IPS DF 6.9 (cell line): ENCODE measurements around the gene KLHL2.
"Not testable (repeated sequence)": the region's sequence is repeated elsewhere in the genome, so short reads cannot be mapped to it uniquely, and the experiment has no call there.

Experiments
- DNase-seq: peaks from one replicate; pipeline ENCODE4 v3.0.0-alpha.2; 2013; ENCODE audit warnings: low read depth, low spot score
- H3K27ac ChIP-seq: one replicate; pipeline ENCODE4 v1.5.1; 2013; ENCODE audit warnings: low read length, control low read depth
- H3K27me3 ChIP-seq: 2 replicates; pipeline ENCODE4 v1.6.1; 2013; ENCODE audit warnings: mild to moderate bottlenecking, low read length; ENCODE audit not compliant: control insufficient read depth, insufficient read depth
- H3K36me3 ChIP-seq: 2 replicates; pipeline ENCODE4 v1.6.1; 2013; ENCODE audit warnings: low read length; ENCODE audit not compliant: control insufficient read depth, insufficient read depth
- H3K4me1 ChIP-seq: 2 replicates; pipeline ENCODE4 v1.6.1; 2013; ENCODE audit warnings: low read length; ENCODE audit not compliant: control insufficient read depth, insufficient read depth
- H3K4me3 ChIP-seq: 2 replicates; pipeline ENCODE4 v1.5.1; 2013; ENCODE audit warnings: mild to moderate bottlenecking, low read length
- H3K9me3 ChIP-seq: 2 replicates; pipeline ENCODE4 v1.6.1; 2013; ENCODE audit warnings: low read length, inconsistent platforms; ENCODE audit not compliant: control insufficient read depth, insufficient read depth
- WGBS: extraction: QIAGEN DNeasy Blood & Tissue Kit; methylation state at CpG from one replicate; pipeline ENCODE4 v1.1.7; 2013; ENCODE audit warnings: mixed read lengths, missing lambda C conversion rate; ENCODE audit not compliant: insufficient read length, insufficient coverage; 5-methylcytosine and 5-hydroxymethylcytosine counted together

The KLHL2 gene

DNA sequence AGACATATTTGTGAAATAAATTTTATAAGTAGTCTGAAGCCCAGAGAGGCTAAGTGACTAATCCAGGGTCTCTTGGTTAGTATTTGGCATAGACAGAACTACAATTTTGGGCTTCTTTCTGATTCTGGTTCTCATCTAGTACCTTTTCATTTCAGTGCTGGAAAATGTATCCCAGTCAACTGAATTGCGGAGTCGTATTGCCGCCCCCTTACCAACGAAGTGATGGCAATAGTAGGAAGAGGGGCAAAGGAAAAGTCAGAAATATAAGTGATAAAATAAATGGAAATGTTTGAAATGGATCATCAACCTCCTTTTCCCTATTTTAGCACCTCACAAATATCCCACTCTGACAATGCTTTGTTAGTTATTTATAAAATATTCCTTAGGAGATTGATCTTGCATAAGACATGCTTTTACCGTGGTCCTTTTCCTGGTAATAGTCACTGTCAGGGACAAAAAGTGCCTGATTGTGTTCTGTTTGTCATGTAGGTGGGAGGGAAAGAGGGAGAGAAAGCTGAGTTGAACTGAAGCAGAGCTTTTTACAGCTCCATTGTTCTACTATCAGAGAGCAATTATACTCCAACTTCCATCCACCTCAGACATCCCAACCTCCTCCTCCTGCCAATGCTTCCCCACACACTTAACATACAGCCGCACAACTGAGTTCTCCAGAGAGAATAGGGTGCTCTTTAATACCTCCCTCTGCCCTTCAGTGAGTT lies 6.8 kb downstream of the KLHL2 start:
- H3K36me3 ChIP-seq, DNase-seq, H3K4me1 ChIP-seq, H3K9me3 ChIP-seq, H3K4me3 ChIP-seq, H3K27ac ChIP-seq, H3K27me3 ChIP-seq: not testable (repeated sequence)
- no CpG with 5 or more reads among the region's 6 CpGs for WGBS

DNA sequence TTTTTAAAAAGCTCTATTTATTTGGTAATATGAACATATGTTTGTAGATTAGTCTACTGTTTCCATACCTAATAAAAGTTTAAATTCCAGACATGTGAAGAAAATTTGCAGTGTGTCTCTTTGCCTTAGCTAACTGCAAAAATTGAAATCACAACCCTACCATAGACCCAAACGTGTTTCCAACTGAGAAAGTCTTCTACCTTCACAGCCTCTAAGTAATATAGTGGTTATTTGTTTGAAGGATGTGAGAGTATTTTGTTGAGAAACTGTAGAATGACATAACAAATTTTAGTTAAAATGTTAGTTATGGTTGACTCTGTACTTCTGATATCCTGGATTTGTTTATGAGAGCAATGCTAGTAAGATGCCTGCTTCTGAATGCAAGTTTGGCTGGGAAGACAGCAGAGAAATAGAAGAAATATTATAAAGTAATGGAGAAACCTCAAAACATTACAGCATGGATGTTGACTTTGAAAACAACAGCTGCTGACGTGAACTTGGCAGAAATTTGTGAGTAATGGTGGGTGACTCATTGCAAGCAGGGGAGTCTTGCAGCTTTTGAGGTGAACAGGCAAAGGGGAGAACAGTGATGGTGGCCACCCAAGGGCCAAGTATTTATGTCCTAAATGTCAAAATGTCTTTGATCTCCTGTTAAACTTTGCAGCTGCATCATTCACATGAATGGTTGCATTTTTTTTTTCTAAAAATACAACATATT lies 7.8 kb downstream of the KLHL2 start:
- not testable (repeated sequence) for H3K36me3 ChIP-seq, H3K27me3 ChIP-seq, H3K4me1 ChIP-seq, H3K4me3 ChIP-seq, H3K27ac ChIP-seq, DNase-seq, H3K9me3 ChIP-seq
- WGBS: no CpG with 5 or more reads among the region's 2 CpGs

DNA sequence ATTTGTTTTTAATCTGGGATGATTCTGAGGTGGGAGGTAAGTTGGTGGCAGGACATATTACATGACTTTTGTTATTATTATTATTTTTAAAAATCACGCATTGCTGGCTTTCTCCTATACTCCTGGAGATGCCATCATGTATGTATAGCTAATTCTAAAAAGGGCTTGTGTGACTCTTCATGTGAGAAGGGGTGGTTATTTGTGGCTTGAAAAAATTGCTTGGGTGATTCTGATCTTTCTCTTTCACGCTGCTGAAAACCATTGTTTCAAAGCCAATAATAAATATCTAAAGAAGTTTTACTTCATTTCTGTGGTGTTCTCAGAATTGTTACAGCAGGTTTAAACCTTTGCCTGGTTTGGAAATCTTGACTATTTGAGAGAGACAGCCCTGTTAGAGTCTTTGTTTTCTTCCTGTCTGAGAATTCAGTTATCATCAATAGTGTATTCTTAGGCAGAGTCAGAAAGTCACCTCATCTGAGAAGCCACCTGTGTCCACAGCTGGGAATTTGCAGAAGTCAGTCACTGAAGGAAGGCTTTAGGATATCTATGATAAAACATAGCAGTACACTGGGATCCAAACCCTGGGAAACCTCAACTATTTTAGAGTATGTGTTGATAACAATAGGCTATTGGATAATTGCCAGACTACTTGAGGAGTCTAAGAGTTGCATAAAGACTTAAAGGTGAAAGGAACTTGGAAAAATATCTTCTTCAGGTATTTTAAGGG lies 8.6 kb downstream of the KLHL2 start:
- not testable (repeated sequence) for H3K4me1 ChIP-seq, H3K36me3 ChIP-seq, H3K4me3 ChIP-seq, DNase-seq, H3K27me3 ChIP-seq, H3K9me3 ChIP-seq, H3K27ac ChIP-seq
- WGBS: no CpG with 5 or more reads among the region's 2 CpGs

DNA sequence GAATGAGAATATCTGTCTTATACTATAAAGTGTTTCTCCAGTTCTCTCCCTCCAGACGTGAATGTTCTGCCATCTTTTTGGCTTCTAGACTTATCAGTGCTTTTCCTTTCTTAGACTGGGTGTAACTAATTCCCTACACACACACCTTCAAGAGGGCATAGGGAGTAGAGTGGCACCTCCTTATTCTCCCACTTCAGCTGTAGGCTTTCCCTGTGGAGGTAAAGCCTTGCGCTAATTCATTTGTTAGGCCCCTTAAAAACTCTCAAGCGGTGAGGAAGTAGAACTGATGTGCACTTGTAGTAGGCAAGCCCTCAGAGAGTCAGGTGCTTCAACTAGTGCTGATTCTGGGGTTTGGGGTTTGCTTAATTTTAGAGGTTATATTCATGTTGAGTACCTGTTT lies 10.0 kb downstream of the KLHL2 start:
- DNase-seq: no peak
- no peaks in the 10 kb centered on the region for H3K36me3 ChIP-seq
- WGBS: no CpG with 5 or more reads among the region's 3 CpGs
- H3K9me3 ChIP-seq: no peaks in the 10 kb centered on the region
- no peak overlapping the region for H3K4me3 ChIP-seq
- H3K27ac ChIP-seq: no peak overlapping the region
- peaks cover 1% of the 10 kb centered on the region; the same call in 1 of the 2 replicates for H3K4me1 ChIP-seq
- no peaks in the 10 kb centered on the region for H3K27me3 ChIP-seq

DNA sequence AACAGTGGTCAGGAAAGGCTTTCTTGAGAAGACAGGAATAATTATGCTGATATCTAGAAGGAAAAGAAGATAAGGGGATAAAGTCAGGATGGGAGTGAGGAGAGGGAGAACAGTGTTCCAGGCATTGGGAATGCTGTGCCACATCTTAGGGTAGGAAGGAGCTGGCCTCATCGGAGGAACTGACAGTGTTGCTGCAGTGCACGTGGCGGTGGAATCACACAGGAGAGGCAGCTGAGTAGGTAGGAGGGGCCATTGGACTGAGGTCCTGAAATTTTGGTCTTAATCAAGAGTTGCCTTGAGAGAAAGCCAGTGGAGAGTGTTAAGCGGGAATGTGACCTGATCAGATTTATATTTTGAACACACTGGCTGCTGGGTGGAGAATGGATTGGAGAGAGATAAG lies 13.9 kb downstream of the KLHL2 start:
- not testable (repeated sequence) for H3K27ac ChIP-seq, H3K4me1 ChIP-seq, H3K4me3 ChIP-seq, H3K9me3 ChIP-seq, H3K27me3 ChIP-seq, DNase-seq, H3K36me3 ChIP-seq
- no CpG with 5 or more reads among the region's 4 CpGs for WGBS

DNA sequence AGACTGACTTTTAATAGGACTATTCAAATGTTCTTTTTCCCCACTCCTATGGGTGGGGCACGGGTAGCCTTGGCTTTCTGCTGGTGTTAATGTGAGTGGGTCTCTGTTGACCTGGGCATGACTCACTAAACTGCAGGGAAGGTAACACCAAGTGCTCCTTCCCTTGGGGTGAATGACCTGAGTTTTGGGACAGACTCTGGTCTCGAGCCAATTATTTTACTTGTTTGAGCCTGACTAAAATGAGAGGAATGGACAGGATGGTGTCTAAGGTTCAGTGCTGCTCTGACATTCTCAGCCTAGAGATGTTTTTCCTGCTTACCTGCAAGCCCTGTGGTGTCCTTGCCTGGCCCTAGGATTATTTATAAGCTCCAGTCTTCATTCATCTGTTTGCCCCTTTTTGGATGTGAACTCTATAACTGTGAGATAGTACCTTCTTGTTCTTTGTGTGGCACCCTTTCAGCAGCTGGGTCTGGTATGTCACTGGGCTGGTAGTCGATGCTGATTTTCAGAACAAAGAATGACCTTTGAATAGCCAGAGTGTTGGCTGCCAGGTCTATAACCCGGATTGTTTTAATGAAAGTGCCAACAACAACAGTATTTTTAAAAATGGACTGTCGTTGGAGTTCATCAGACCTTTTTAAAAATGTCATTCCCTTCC lies 14.8 kb downstream of the KLHL2 start:
- H3K4me1 ChIP-seq, DNase-seq, H3K27ac ChIP-seq, H3K4me3 ChIP-seq, H3K27me3 ChIP-seq, H3K9me3 ChIP-seq, H3K36me3 ChIP-seq: not testable (repeated sequence)
- WGBS: no CpG with 5 or more reads among the region's 5 CpGs

DNA sequence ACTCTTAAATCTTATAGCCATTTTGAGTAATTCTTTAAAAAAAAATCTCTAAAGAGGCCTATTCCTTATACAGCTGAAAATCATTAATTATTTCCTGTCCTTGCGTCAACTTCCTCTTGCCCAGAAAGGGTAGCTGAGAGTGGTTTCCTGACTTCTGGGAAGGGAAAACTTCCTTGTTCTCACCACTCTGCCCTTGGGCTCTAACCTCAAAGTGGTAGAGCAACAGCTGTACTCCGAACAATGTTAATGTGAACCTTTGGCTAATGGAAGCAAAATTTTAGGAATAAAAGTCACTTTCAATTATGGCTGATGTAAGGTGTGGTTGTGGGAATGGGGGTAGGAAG lies 15.3 kb downstream of the KLHL2 start:
- H3K27ac ChIP-seq: no peak overlapping the region
- H3K36me3 ChIP-seq: no peaks in the 10 kb centered on the region

DNA sequence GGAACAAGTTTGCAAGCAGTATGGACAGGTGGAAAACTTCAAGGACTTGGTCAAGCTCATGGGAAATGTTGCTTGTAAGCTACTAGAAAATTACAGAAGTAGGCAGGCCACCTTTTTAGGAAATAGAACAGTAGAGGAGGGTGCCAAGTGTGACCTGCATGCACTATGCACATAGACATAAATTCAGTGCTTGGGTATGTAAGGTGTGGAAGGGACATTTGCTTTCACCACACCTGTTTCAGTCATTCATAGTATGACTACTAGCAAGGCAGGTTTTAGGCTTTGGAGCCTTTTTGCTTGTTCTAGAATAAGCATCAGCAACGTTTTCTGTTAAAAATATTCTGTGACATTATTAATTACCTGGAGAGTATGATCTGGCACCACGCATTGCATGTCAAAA lies 20.0 kb downstream of the KLHL2 start:
- no CpG with 5 or more reads among the region's 2 CpGs for WGBS
- not testable (repeated sequence) for H3K27ac ChIP-seq, H3K27me3 ChIP-seq, H3K9me3 ChIP-seq, H3K4me1 ChIP-seq, H3K36me3 ChIP-seq, DNase-seq, H3K4me3 ChIP-seq

More for the DNA sequence above, 15.3 kb downstream of the KLHL2 start:
- Histone ChIP-seq H3K9me3 (no peaks in the 10 kb centered on the region), H3K4me1 (no peaks in the 10 kb centered on the region), H3K27me3 (no peaks in the 10 kb centered on the region), H3K4me3 (no peak overlapping the region)
- WGBS: no CpG with 5 or more reads among the region's 2 CpGs
- no peak for DNase-seq

DNA sequence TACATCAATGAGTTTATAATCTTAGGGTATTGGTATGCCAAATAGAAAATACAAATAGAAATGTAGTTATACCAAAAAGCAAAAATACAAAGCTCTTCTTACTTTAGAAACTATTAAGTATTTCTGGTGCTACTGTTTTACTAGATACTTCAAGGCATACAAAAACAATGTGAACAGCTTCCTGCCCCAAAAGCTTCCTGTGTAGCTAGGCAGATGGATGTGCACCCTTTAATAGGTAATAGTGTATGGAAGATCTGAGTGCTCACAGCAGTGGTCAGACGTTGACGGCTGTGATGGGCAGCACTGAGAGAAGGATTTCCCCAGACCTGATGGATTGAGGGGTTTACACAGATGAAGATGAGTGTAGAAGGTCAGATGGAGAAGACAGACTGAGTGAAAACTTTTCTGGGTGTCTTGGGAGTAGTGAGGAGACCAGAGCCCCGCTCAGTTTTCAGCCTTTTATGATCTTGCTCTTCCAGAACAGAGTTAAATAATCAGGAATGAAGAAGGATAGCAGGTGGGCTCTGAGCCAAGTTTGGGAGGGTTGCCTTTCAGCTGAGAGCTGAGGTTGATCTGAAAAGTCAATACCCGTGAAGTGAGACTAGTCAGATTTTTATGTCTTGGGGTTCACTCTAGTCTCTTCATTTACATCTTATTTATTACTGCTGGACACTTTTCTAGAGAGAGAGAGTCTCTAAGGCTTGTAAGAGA lies 22.3 kb downstream of the KLHL2 start:
- not testable (repeated sequence) for H3K27me3 ChIP-seq, H3K4me1 ChIP-seq, H3K27ac ChIP-seq, H3K4me3 ChIP-seq, H3K36me3 ChIP-seq, DNase-seq, H3K9me3 ChIP-seq
- no CpG with 5 or more reads among the region's 4 CpGs for WGBS
